Lung (tissue), 12 donors: Measurements from ENCODE around the gene CSRNP3. TPM values are rescaled to one million over a fixed set of nuclear protein-coding genes. Genes with fewer than 3 reads are reported as not detected.

ENCODE experiments used
- ATAC-seq: fragments of 200-7000 bp; cut with Tn5 transposase; one replicate; pipeline ENCODE4 v1.9.1; 2020; ENCODE audit warnings: moderate number of reproducible peaks; ENCODE audit not compliant: insufficient read depth, low FRiP score
- DNase-seq, 3 donors: peaks; one replicate each; pipeline ENCODE4 v3.0.0-alpha.2; 2013 to 2017
- H3K27ac ChIP-seq, 2 donors: one replicate each; pipeline ENCODE4 v1.5.1; 2013; ENCODE audit warnings: mild to moderate bottlenecking in 2 of 2, moderate library complexity in 2 of 2, control low read depth in 1 of 2, inconsistent platforms in 1 of 2, low read depth in 1 of 2, low read length in 1 of 2
- H3K27me3 ChIP-seq, 3 donors: one replicate each; pipeline ENCODE4 v1.5.1; 2013; ENCODE audit warnings: low read length in 2 of 3; ENCODE audit not compliant: control insufficient read depth in 3 of 3, insufficient read depth in 3 of 3
- H3K36me3 ChIP-seq, 4 donors: one replicate each; pipeline ENCODE4 v1.5.1; 2013; ENCODE audit warnings: low read length in 4 of 4, mild to moderate bottlenecking in 1 of 4, moderate library complexity in 1 of 4; ENCODE audit not compliant: control insufficient read depth in 4 of 4, insufficient read depth in 4 of 4
- H3K4me1 ChIP-seq, 5 donors: one replicate each; pipeline ENCODE4 v1.5.1; 2013; ENCODE audit warnings: low read length in 5 of 5, mild to moderate bottlenecking in 2 of 5, moderate library complexity in 1 of 5; ENCODE audit not compliant: control insufficient read depth in 5 of 5, insufficient read depth in 5 of 5
- H3K4me3 ChIP-seq: one replicate; pipeline ENCODE4 v1.5.1; 2013; ENCODE audit warnings: mild to moderate bottlenecking, control low read depth, moderate library complexity
- H3K9ac ChIP-seq, 2 donors: one replicate each; pipeline ENCODE4 v1.5.1; 2013; ENCODE audit warnings: low read length in 2 of 2, control low read depth in 1 of 2; ENCODE audit not compliant: insufficient read depth in 1 of 2
- H3K9me3 ChIP-seq, 4 donors: one replicate each; pipeline ENCODE4 v1.5.1; 2013; ENCODE audit warnings: low read length in 3 of 4, mild to moderate bottlenecking in 1 of 4, moderate library complexity in 1 of 4; ENCODE audit not compliant: control insufficient read depth in 4 of 4, insufficient read depth in 3 of 4
- CTCF ChIP-seq: IDR thresholded peaks from 2 replicates; pipeline ENCODE4 v1.5.1; 2012; ENCODE audit warnings: mild to moderate bottlenecking; ENCODE audit errors: control extremely low read depth, extremely low read depth
- WGBS, 2 donors: extraction: QIAGEN DNeasy Blood & Tissue Kit; methylation state at CpG; one replicate each; pipeline ENCODE4 v1.1.7; 2013; 5-methylcytosine and 5-hydroxymethylcytosine counted together
- polyA plus RNA-seq, 2 donors: library from polyadenylated mRNA; stranded (reverse); fragments of 200-250 nt; gene quantifications; one replicate each; pipeline ENCODE4 v1.2.1, GENCODE V29; 2013
- total RNA-seq, 2 donors: library from RNA; depleted of rRNA in 1 of 2; stranded (reverse); fragments of >200 nt in 1 of 2; gene quantifications; one replicate each; pipeline ENCODE4 v1.2.1, GENCODE V29; 2014 to 2021
- donor health status: control.
- donor health status: control.
- donor health status: Bipolar disorder and iron deficiency.
- donor health status: healthy.
- donor health status: DM: yes; HTN: yes; CAD: no.

The CSRNP3 gene
- total and polyA plus RNA-seq, 4 donors, result 0.25 to 8.7 (median 1.8) TPM

GRCh38 chr2:165667375-165667774 lies 197.9 kb downstream of the CSRNP3 start:
- Histone ChIP-seq H3K4me3 (no peak overlapping the region), H3K4me1 (no peaks in the 10 kb centered on the region), H3K9ac (no peak overlapping the region), H3K9me3 (no peaks in the 10 kb centered on the region), H3K27ac (no peak overlapping the region), H3K27me3 (no peaks in the 10 kb centered on the region), H3K36me3 (peaks cover 0 to 4% (median 0%) of the 10 kb centered on the region in 4 donors)
- DNase-seq (no peak), ATAC-seq (no peak)
- no peak for TF ChIP-seq CTCF
- 48 to 79% methylated on average over 2 of the region's 2 CpGs for WGBS, 2 donors

- ATAC-seq (no peak), DNase-seq (no peak)
- Histone ChIP-seq H3K36me3 (peaks cover 0 to 12% (median 5%) of the 10 kb centered on the region in 4 donors), H3K9ac (no peak overlapping the region), H3K27me3 (no peaks in the 10 kb centered on the region), H3K4me1 (peaks cover 0 to 3% (median 0%) of the 10 kb centered on the region in 5 donors), H3K9me3 (no peaks in the 10 kb centered on the region), H3K27ac (no peak overlapping the region), H3K4me3 (no peak overlapping the region)
- no peak for TF ChIP-seq CTCF
- WGBS, 2 donors, result 92 to 94% methylated on average over 2 of the region's 2 CpGs
These were observed 205.3 kb downstream of the CSRNP3 start for GRCh38 chr2:165674780-165675179.

GRCh38 chr2:165675551-165675968 lies 206.1 kb downstream of the CSRNP3 start:
- peaks cover 0 to 12% (median 5%) of the 10 kb centered on the region in 4 donors for H3K36me3 ChIP-seq
- WGBS, 2 donors, result 77 to 88% methylated on average over 1 of the region's 1 CpG
- DNase-seq (no peak), ATAC-seq (no peak)
- H3K4me3 ChIP-seq, result no peak overlapping the region
- peaks cover 0 to 3% (median 0%) of the 10 kb centered on the region in 5 donors for H3K4me1 ChIP-seq
- no peaks in the 10 kb centered on the region for H3K9me3 ChIP-seq
- no peak overlapping the region for H3K27ac ChIP-seq
- H3K27me3 ChIP-seq, result no peaks in the 10 kb centered on the region
- no peak overlapping the region for H3K9ac ChIP-seq
- TF ChIP-seq CTCF, result no peak

- WGBS, 2 donors, result 95% methylated on average over 13 of the region's 13 CpGs
- Histone ChIP-seq H3K9ac (no peak overlapping the region), H3K36me3 (peaks cover 0 to 12% (median 5%) of the 10 kb centered on the region in 4 donors), H3K27me3 (no peaks in the 10 kb centered on the region), H3K4me1 (peaks cover 0 to 11% (median 0%) of the 10 kb centered on the region in 5 donors), H3K9me3 (no peaks in the 10 kb centered on the region), H3K27ac (no peak overlapping the region), H3K4me3 (no peak overlapping the region)
- DNase-seq (no peak), ATAC-seq (no peak)
- TF ChIP-seq CTCF, result no peak
These were observed 209.4 kb downstream of the CSRNP3 start for GRCh38 chr2:165678882-165679281.
